ENCODE data around the gene CXCL16.
"Not testable (repeated sequence)": the region's sequence is repeated elsewhere in the genome, so short reads cannot be mapped to it uniquely, and the experiment has no call there.

The CXCL16 gene

GRCh38 chr17:4710693-4711634, 28.8 kb downstream of the CXCL16 start:
- H3K4me3 ChIP-seq (replicated peaks in 1 of 2; ENCODE audit: low read depth in 2 of 2, low read length in 2 of 2), result peak overlapping the region; percentile 61 to 69
- no peak for TF ChIP-seq CTCF (IDR thresholded peaks at IDR 0.05; ENCODE audit: low read depth, low read length)
- no peak for DNase-seq (ENCODE audit: low read depth in 2 of 2)

- peak; percentile 98 to 99 for DNase-seq (ENCODE audit: low read depth in 2 of 2)
- peak within 1 kb of the TSS; percentile 61 to 69 for H3K4me3 ChIP-seq (replicated peaks in 1 of 2; ENCODE audit: low read depth in 2 of 2, low read length in 2 of 2)
- peak; percentile 68 for TF ChIP-seq CTCF (IDR thresholded peaks at IDR 0.05; ENCODE audit: low read depth, low read length)
These were observed 29.7 kb downstream of the CXCL16 start, which contains the start of gene ARRB2 for GRCh38 chr17:4709794-4710692. ARRB2 (plus strand) TSS chr17:4710632; CDS start chr17:4710722, 90 bp downstream.

- peak in 1 of 2 donors; percentile 25 for DNase-seq (ENCODE audit: low read depth in 2 of 2)
- no peak for TF ChIP-seq CTCF (IDR thresholded peaks at IDR 0.05; ENCODE audit: low read depth, low read length)
- H3K4me3 ChIP-seq (replicated peaks in 1 of 2; ENCODE audit: low read depth in 2 of 2, low read length in 2 of 2), result no peak overlapping the region
These were observed 31.3 kb downstream of the CXCL16 start for GRCh38 chr17:4708436-4708835.

- no peak for TF ChIP-seq CTCF (IDR thresholded peaks at IDR 0.05; ENCODE audit: low read depth, low read length)
- no peak overlapping the region for H3K4me3 ChIP-seq (replicated peaks in 1 of 2; ENCODE audit: low read depth in 2 of 2, low read length in 2 of 2)
- peak in 1 of 2 donors; percentile 23 for DNase-seq (ENCODE audit: low read depth in 2 of 2)
These were observed 33.6 kb downstream of the CXCL16 start for GRCh38 chr17:4706121-4706520.

GRCh38 chr17:4704991-4705390, 34.7 kb downstream of the CXCL16 start:
- no peak for TF ChIP-seq CTCF (IDR thresholded peaks at IDR 0.05; ENCODE audit: low read depth, low read length)
- DNase-seq (ENCODE audit: low read depth in 2 of 2), result no peak
- H3K4me3 ChIP-seq (replicated peaks in 1 of 2; ENCODE audit: low read depth in 2 of 2, low read length in 2 of 2), result no peak overlapping the region

GRCh38 chr17:4704574-4704907, 35.2 kb downstream of the CXCL16 start:
- peak overlapping the region; percentile 92 to 98 for H3K4me3 ChIP-seq (replicated peaks in 1 of 2; ENCODE audit: low read depth in 2 of 2, low read length in 2 of 2)
- not testable (repeated sequence) for DNase-seq (ENCODE audit: low read depth in 2 of 2)

- no peak for TF ChIP-seq CTCF (IDR thresholded peaks at IDR 0.05; ENCODE audit: low read depth, low read length)
- H3K4me3 ChIP-seq (replicated peaks in 1 of 2; ENCODE audit: low read depth in 2 of 2, low read length in 2 of 2), result peak overlapping the region; percentile 92 to 98
- DNase-seq (ENCODE audit: low read depth in 2 of 2), result no peak
These were observed 36.4 kb downstream of the CXCL16 start for GRCh38 chr17:4703330-4703691.
